Activated naive CD4-positive, alpha-beta T cell treated with Interleukin-2 at 50 U/mL for 16 hours (primary cell): ENCODE measurements around the gene AGRN.
"Not testable (repeated sequence)": the region's sequence is repeated elsewhere in the genome, so short reads cannot be mapped to it uniquely, and the experiment has no call there.

ENCODE experiments used
- DNase-seq: peaks from one replicate; pipeline ENCODE4 v3.0.0-alpha.2; 2020

Gene AGRN

GRCh38 chr1:1054971-1055370, 35.1 kb downstream of the AGRN start:
- no peak for DNase-seq

GRCh38 chr1:1055841-1056736, 36.2 kb downstream of the AGRN start:
- DNase-seq = no peak

GRCh38 chr1:1057769-1058087, 37.8 kb downstream of the AGRN start:
- DNase-seq = not testable (repeated sequence)

- no peak for DNase-seq
These were observed 38.4 kb downstream of the AGRN start for GRCh38 chr1:1058088-1058905.

GRCh38 chr1:1058921-1059493, 39.1 kb downstream of the AGRN start:
- no peak for DNase-seq

- DNase-seq = peak; percentile 95
These were observed 39.8 kb downstream of the AGRN start for GRCh38 chr1:1059494-1060280.

- no peak for DNase-seq
These were observed 40.5 kb downstream of the AGRN start for GRCh38 chr1:1060281-1061000.

- DNase-seq = no peak
These were observed 41.9 kb downstream of the AGRN start for GRCh38 chr1:1061682-1062345.

GRCh38 chr1:1062348-1063163, 42.6 kb downstream of the AGRN start:
- DNase-seq = no peak

- DNase-seq = no peak
These were observed 43.5 kb downstream of the AGRN start for GRCh38 chr1:1063261-1063944.

- DNase-seq = peak; percentile 91
These were observed 44.3 kb downstream of the AGRN start for GRCh38 chr1:1063945-1064831.

GRCh38 chr1:1065265-1065939, 45.5 kb downstream of the AGRN start:
- DNase-seq = no peak

- DNase-seq = not testable (repeated sequence)
These were observed 46.0 kb downstream of the AGRN start for GRCh38 chr1:1065940-1066304.

- DNase-seq = no peak
These were observed 46.7 kb downstream of the AGRN start for GRCh38 chr1:1066403-1067283.

GRCh38 chr1:1067284-1067859, 47.5 kb downstream of the AGRN start:
- DNase-seq = no peak

GRCh38 chr1:1067860-1068516, 48.1 kb downstream of the AGRN start:
- no peak for DNase-seq
